ENCODE data around the gene C5orf22.
"Not testable (repeated sequence)": the region's sequence is repeated elsewhere in the genome, so short reads cannot be mapped to it uniquely, and the experiment has no call there.

The C5orf22 gene

GRCh38 chr5:31556461-31556860 is 24.4 kb downstream of the C5orf22 start:
- no peak for DNase-seq

DNA sequence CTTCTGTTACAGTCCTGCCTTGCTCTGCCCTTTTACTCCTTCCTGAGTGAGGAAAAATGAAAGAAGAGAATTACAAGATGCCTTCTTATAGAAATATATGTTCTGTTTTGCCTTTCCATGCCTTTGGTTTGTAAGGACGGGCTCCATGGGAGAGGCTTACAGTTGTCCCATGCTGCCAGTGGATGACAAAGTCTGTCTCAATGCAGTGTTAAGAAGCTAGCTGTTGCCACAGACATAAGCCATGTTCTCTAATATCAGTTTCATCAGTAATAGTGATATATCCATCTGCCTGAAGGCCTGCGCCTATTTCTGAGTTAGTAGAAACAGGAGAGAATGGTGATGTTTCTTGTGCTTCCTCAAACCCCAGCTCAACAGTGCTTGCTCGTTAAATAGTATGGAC is 27.8 kb downstream of the C5orf22 start:
- DNase-seq, result no peak

- DNase-seq, result no peak
Observed at GRCh38 chr5:31561946-31562345, 29.8 kb downstream of the C5orf22 start.

- DNase-seq, result no peak
Observed at GRCh38 chr5:31563216-31563615, 31.1 kb downstream of the C5orf22 start.

- peak; percentile 48 for DNase-seq
Observed at GRCh38 chr5:31566362-31566761, 34.3 kb downstream of the C5orf22 start.

- no peak for DNase-seq
Observed at GRCh38 chr5:31568302-31568835, 36.3 kb downstream of the C5orf22 start.

DNA sequence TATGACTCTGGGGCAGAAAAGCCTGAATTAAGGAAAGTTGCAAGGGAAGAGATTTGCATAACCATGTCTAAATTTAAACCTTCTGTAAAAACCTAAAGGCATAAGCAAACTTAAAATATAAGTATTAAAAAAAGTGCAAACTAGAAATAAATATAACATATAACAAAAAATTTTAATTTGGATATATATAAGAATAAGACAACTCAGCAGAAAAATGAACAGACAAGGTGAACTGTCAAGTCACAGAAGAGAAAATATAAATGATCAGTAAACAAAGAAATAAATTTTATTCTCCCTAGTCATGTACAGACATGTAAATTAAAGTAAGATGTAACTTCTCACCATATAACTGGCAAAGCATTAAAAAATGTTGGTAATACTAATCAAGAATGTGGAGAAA is 37.0 kb downstream of the C5orf22 start:
- DNase-seq, result no peak

- no peak for DNase-seq
Observed at GRCh38 chr5:31573494-31574142, 41.5 kb downstream of the C5orf22 start.

DNA sequence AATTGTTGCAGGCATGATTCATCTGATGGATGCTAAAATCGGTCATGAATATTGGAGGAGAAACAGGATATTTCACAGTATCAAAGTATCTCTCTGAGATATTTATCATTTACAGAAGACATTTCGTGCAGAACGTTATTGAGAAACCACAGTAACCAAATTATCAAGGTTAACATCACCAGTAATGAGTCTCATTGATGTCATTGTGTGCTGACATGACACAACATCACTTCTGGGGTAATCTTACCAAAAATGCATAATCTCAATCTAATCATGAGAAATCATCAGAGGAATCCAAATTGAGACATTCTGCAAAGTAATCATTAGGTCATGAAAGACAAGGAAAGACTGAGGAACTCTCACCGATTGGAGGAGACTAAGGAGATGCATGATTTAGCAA is 42.7 kb downstream of the C5orf22 start:
- DNase-seq, result peak; percentile 7

- DNase-seq, result peak; percentile 32
Observed at GRCh38 chr5:31577438-31577837, 45.3 kb downstream of the C5orf22 start.

DNA sequence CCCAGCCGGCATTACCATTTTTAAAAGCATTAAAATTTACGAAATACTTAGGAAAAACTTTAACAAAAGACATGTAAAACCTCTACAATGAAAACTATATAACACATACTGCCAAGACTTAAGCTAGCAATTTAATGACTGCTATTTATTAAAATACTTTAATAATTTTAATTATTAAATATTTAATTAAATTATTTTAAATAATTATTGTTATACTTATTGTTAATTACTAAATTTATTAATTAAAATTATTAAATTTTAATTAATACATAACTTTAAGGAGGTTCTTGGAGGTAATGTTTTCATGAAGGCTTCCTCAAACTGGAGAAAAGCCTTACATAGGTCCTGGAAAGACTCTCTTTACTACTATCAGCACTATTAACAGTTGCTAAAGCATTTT is 47.5 kb downstream of the C5orf22 start:
- DNase-seq, result no peak

DNA sequence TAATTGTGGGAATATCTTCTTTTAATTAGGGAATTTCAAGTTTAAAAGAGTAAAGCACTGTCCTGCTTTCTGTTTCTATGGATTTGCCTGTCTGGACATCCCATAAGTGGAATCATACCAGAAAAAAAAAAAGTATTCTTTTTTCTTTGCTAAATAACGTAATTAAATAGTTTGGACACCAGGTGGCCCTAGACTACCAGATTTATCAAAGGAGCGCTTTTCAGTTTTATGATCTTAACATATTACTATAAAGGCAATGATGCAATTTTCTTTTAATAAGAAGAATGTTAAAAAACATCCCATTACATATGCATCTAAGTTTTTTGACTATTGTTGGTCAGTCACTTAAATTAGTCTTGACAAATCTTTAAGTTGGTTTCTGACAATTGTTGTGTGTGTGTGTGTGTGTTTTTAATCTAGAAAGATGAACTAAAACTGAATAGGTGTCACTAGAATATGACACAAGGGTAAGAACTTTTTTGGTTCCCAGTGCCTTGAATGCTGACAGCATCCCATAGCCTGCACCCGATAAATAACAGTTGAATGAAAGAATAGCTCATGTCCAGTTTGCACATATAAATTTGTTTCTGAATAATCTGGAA is 49.5 kb downstream of the C5orf22 start:
- peak; percentile 70 for DNase-seq

- no peak for DNase-seq
Observed at GRCh38 chr5:31583129-31583528, 51.0 kb downstream of the C5orf22 start.

- no peak for DNase-seq
Observed at GRCh38 chr5:31585166-31585894, 53.2 kb downstream of the C5orf22 start.

- peak; percentile 4 for DNase-seq
Observed at GRCh38 chr5:31585895-31586270, 53.8 kb downstream of the C5orf22 start.

GRCh38 chr5:31587546-31587945 is 55.4 kb downstream of the C5orf22 start:
- DNase-seq, result no peak

DNA sequence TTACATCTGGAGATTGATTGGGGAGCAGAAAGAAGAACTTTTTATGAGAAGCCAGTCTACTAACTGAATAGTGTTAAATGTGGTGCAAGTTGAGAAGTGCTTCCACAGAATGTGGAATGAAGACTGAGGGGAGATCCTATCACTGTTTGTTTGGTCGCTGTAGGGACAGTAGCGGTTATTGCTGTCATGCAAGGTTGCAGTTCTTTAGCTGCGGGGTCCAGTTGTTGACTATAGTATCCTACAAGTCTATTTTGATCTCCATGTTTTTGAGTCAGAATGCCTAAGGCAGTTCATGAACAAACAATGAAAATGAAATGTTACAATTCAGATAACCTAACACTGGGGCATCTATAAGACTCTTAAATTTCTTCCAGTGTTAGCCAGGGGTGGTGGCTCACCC is 61.6 kb downstream of the C5orf22 start:
- DNase-seq, result no peak

DNA sequence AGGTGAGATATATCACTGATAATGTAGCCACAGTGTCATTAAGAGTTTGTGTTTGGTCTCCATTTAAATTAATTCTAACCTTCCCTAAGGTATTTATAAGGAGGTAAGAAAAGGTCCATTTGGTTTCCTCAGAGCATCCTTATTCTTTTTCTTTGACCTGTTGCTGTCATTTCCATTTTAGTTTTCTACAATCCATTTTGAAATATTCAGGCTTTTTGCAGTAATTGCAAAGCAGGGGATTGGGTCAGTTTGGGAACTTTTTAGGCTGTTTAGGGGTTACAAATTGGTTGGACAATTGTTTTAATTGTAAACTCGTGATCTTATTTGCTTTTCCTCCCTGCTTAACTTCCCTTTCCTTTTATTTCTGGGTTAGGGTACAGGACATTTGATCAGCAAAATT is 64.3 kb downstream of the C5orf22 start:
- DNase-seq, result no peak

DNA sequence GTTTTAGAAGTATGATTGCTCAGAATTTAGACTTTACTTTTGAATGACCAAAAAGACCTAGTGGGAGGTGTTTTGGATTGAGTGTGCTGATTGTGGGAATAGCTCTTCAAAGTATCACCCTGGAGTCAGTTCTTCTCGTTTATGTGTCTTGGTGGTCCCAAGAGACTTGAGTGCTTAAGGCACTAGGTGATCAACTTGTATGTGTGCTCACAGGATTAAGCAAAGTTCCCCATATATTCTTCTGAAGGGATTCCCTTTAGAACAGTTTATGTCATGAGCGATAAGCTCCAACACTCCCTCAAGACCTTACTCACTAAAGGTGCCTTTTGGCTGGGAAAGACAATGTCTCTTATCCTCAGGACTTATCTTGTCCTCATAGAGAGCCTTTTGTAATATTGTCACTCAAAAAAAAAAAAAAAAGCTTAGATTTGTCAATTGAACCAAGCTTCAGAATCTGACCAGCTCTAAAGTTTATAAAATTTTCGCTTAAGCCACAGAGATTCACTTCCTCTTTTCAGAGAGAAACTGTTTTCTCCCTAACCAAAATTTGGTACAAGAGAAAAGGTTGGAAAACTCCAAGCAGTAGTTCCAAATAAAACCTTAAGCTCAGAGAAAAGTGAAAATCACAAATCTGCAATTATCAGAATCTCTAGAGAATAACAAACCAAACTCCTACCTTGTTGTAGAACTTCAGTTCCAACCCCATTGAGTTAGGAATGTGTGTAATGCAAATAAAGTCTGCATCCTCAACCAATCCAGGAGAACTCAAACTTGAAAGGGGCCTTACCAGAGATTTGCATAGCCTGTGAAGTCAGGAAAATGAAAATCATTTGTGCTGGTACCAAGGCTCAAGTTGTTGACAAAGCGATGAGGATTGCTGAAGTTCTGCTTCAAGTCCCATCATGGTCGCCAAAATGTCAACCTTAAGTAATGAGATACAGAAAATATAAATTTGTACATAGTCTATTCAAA is 66.8 kb downstream of the C5orf22 start:
- DNase-seq, result peak; percentile 33

DNA sequence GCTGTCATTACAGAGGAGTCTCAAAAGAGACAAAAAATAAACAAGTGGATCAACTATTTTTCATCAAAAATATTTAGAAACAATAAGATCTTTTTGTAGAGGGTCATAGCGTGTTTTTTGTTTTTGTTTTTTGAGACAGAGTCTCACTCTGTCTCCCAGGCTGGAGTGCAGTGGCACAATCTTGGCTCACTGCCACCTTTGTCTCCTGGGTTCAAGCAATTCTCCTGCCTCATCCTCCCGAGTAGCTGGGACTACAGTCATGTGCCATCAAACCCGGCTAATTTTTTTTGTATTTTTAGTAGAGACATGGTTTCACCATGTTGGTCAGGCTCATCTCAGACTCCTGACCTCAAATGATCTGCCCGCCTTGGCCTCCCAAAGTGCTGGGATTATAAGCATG is 70.2 kb downstream of the C5orf22 start:
- DNase-seq, result not testable (repeated sequence)

- DNase-seq, result no peak
Observed at GRCh38 chr5:31604240-31604639, 72.1 kb downstream of the C5orf22 start.

GRCh38 chr5:31604644-31605043 is 72.5 kb downstream of the C5orf22 start:
- no peak for DNase-seq
